IMR-90 (cell line): Measurements from ENCODE around the gene QRFP. TPM values are rescaled to one million over a fixed set of nuclear protein-coding genes. Genes with fewer than 3 reads are reported as not detected.

Experiments
- polyA plus RNA-seq, 3 experiments: library from polyadenylated mRNA; depleted of rRNA; stranded (reverse); fragments of >200 nt; gene quantifications; 2 replicates each; pipeline ENCODE4 v1.2.3, GENCODE V29; 2012; ENCODE audit warnings: low replicate concordance in 1 of 3
- total RNA-seq: library from RNA; depleted of rRNA; stranded (reverse); fragments of >200 nt; gene quantifications from 2 replicates; pipeline ENCODE4 v1.2.3, GENCODE V29; 2012; rRNA removed

QRFP gene
- total and polyA plus RNA-seq, 2 of the 4 experiments (the other 2 are of a cell fraction): not detected

Other genes with a start within 250 kb of the QRFP start
- gene PRDM12, start 232.2 kb downstream of the QRFP start, total RNA-seq: not detected in 2 replicates
- gene PRDM12, start 232.2 kb downstream of the QRFP start, polyA plus RNA-seq (2012; rRNA removed): not detected in 2 replicates
- 47.5 and 48.6 TPM in 2 replicates for gene EXOSC2, start 203.0 kb downstream of the QRFP start, total RNA-seq
- gene EXOSC2, start 203.0 kb downstream of the QRFP start, polyA plus RNA-seq (2012; rRNA removed): 24.7 and 27.0 TPM in 2 replicates
- 31.9 and 33.7 TPM in 2 replicates for gene ABL1, start 61.6 kb downstream of the QRFP start, total RNA-seq
- gene ABL1, start 61.6 kb downstream of the QRFP start, polyA plus RNA-seq (2012; rRNA removed): 49.1 and 50.7 TPM in 2 replicates
- gene FIBCD1, start 42.4 kb upstream of the QRFP start, total RNA-seq: 1.1 and 2.2 TPM in 2 replicates
- 10.1 and 12.2 TPM in 2 replicates for gene FIBCD1, start 42.4 kb upstream of the QRFP start, polyA plus RNA-seq (2012; rRNA removed)
- gene LAMC3, start 112.4 kb upstream of the QRFP start, total RNA-seq: under 0.01 TPM in 1 of 2 replicates, not detected in the other
- not detected in 2 replicates for gene LAMC3, start 112.4 kb upstream of the QRFP start, polyA plus RNA-seq (2012; rRNA removed)
- gene AIF1L, start 199.7 kb upstream of the QRFP start, total RNA-seq: 0.18 and 0.28 TPM in 2 replicates
- 0.09 and 0.19 TPM in 2 replicates for gene AIF1L, start 199.7 kb upstream of the QRFP start, polyA plus RNA-seq (2012; rRNA removed)
- 6.9 and 7.9 TPM in 2 replicates for gene NUP214, start 228.8 kb upstream of the QRFP start, total RNA-seq
- gene NUP214, start 228.8 kb upstream of the QRFP start, polyA plus RNA-seq (2012; rRNA removed): 13.3 and 13.4 TPM in 2 replicates